ENCODE data around the gene RPGRIP1L. TPM values are rescaled to one million over a fixed set of nuclear protein-coding genes. Genes with fewer than 3 reads are reported as not detected.

RPGRIP1L gene
- total RNA-seq, 1 experiment from 2014 or later = 9.8 TPM

DNA sequence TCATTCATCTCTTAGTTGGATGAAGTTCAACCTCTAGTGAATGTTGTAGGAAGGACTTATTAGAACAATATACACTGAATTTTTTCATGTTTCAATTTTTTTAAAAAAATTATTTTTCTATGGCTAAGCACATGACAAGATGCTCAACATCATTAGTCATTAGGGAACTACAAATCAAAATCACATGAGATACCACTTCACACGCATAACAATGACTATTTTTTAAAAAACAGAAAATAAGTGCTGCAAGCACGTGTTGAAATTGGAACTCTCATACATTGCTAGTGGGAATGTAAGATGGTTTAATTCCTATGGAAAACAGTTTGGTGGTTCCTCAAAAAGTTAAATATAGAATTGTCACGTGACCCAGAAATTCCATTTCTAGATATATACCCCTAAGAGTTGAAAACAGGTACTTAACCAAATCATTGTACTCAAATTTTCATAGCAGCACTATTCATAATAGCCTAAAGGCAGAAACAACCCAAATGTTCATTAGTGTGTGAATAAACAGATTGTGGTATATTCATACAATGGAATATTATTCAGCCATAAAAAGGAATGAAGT lies 115.5 kb downstream of the RPGRIP1L start:
- Mint-ChIP-seq H3K27ac (no peak overlapping the region), H3K4me3 (no peak overlapping the region), H3K36me3 (peaks cover 8% of the 10 kb centered on the region; the same call in 1 of the 2 replicates), H3K4me1 (no peaks in the 10 kb centered on the region), H3K9me3 (peaks cover 20% of the 10 kb centered on the region), H3K27me3 (ENCODE audit: low read depth) (no peaks in the 10 kb centered on the region; the same call in 1 of the 2 replicates)
- ATAC-seq (no peak), DNase-seq (ENCODE audit: low spot score) (no peak)
- TF ChIP-seq, protein P1, sequence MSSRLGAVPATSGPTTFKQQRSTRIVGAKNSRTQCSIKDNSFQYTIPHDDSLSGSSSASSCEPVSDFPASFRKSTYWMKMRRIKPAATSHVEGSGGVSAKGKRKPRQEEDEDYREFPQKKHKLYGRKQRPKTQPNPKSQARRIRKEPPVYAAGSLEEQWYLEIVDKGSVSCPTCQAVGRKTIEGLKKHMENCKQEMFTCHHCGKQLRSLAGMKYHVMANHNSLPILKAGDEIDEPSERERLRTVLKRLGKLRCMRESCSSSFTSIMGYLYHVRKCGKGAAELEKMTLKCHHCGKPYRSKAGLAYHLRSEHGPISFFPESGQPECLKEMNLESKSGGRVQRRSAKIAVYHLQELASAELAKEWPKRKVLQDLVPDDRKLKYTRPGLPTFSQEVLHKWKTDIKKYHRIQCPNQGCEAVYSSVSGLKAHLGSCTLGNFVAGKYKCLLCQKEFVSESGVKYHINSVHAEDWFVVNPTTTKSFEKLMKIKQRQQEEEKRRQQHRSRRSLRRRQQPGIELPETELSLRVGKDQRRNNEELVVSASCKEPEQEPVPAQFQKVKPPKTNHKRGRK (CRISPR knock-in tag; IDR thresholded peaks at IDR 0.05; ENCODE audit: borderline replicate concordance) = no peak
- TF ChIP-seq OVOL2 (CRISPR knock-in tag; IDR thresholded peaks at IDR 0.05; ENCODE audit: borderline replicate concordance) (no peak), TCF7 (CRISPR knock-in tag; IDR thresholded peaks at IDR 0.05; ENCODE audit: low read depth) (no peak), USF1 (CRISPR knock-in tag; IDR thresholded peaks at IDR 0.05) (no peak), CREM (CRISPR knock-in tag; IDR thresholded peaks at IDR 0.05) (no peak)
- CTCF ChIA-PET = no interaction called here
- POLR2A ChIA-PET = no interaction called here

- POLR2A ChIA-PET = no interaction called here
- no peaks in the 10 kb centered on the region for H3K27me3 Mint-ChIP-seq (ENCODE audit: low read depth)
- no peak overlapping the region for H3K4me3 Mint-ChIP-seq
- CTCF ChIA-PET = interaction anchor here (1.1 kb wide), 1 partner anchor 34 kb away, joined by 3 read pairs; no protein-coding TSS in a partner anchor
- DNase-seq (ENCODE audit: low spot score) (no peak), ATAC-seq (no peak)
- H3K27ac Mint-ChIP-seq = no peak overlapping the region
- TF ChIP-seq, protein P2, sequence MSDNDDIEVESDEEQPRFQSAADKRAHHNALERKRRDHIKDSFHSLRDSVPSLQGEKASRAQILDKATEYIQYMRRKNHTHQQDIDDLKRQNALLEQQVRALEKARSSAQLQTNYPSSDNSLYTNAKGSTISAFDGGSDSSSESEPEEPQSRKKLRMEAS (CRISPR knock-in tag; IDR thresholded peaks at IDR 0.05) = no peak
- TF ChIP-seq USF1 (CRISPR knock-in tag; IDR thresholded peaks at IDR 0.05) (no peak), ZNF281 (CRISPR knock-in tag; IDR thresholded peaks at IDR 0.05) (no peak), NFYB (CRISPR knock-in tag; conservative IDR thresholded peaks at IDR 0.05; ENCODE audit: low read depth) (no peak), ZNF263 (CRISPR knock-in tag; IDR thresholded peaks at IDR 0.05; ENCODE audit: low read depth) (no peak), CTCF (IDR thresholded peaks at IDR 0.05) (no peak), SOX15 (CRISPR knock-in tag; IDR thresholded peaks at IDR 0.05) (no peak), ATF2 (CRISPR knock-in tag; IDR thresholded peaks at IDR 0.05; ENCODE audit: borderline replicate concordance, low read depth) (no peak), GRHL2 (CRISPR knock-in tag; IDR thresholded peaks at IDR 0.05; ENCODE audit: insufficient replicate concordance, severe bottlenecking) (no peak), TEAD1 (CRISPR knock-in tag; IDR thresholded peaks at IDR 0.05) (no peak)
- TF ChIP-seq, protein P3, sequence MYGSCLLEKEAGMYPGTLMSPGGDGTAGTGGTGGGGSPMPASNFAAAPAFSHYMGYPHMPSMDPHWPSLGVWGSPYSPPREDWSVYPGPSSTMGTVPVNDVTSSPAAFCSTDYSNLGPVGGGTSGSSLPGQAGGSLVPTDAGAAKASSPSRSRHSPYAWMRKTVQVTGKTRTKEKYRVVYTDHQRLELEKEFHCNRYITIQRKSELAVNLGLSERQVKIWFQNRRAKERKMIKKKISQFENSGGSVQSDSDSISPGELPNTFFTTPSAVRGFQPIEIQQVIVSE (CRISPR knock-in tag; IDR thresholded peaks at IDR 0.05; ENCODE audit: borderline replicate concordance) = no peak
- TF ChIP-seq, protein P4, sequence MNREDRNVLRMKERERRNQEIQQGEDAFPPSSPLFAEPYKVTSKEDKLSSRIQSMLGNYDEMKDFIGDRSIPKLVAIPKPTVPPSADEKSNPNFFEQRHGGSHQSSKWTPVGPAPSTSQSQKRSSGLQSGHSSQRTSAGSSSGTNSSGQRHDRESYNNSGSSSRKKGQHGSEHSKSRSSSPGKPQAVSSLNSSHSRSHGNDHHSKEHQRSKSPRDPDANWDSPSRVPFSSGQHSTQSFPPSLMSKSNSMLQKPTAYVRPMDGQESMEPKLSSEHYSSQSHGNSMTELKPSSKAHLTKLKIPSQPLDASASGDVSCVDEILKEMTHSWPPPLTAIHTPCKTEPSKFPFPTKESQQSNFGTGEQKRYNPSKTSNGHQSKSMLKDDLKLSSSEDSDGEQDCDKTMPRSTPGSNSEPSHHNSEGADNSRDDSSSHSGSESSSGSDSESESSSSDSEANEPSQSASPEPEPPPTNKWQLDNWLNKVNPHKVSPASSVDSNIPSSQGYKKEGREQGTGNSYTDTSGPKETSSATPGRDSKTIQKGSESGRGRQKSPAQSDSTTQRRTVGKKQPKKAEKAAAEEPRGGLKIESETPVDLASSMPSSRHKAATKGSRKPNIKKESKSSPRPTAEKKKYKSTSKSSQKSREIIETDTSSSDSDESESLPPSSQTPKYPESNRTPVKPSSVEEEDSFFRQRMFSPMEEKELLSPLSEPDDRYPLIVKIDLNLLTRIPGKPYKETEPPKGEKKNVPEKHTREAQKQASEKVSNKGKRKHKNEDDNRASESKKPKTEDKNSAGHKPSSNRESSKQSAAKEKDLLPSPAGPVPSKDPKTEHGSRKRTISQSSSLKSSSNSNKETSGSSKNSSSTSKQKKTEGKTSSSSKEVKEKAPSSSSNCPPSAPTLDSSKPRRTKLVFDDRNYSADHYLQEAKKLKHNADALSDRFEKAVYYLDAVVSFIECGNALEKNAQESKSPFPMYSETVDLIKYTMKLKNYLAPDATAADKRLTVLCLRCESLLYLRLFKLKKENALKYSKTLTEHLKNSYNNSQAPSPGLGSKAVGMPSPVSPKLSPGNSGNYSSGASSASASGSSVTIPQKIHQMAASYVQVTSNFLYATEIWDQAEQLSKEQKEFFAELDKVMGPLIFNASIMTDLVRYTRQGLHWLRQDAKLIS (CRISPR knock-in tag; IDR thresholded peaks at IDR 0.05; ENCODE audit: borderline replicate concordance) = no peak
- H3K36me3 Mint-ChIP-seq = no peaks in the 10 kb centered on the region
- peaks cover 3% of the 10 kb centered on the region; the same call in 1 of the 2 replicates for H3K9me3 Mint-ChIP-seq
- no peaks in the 10 kb centered on the region for H3K4me1 Mint-ChIP-seq
Measured at GRCh38 chr16:53583401-53583800, 120.3 kb downstream of the RPGRIP1L start.

All from WTC11 (cell line).